ENCODE results near the gene EAF1.

The EAF1 gene

GRCh38 chr3:15451216-15452113 lies 24.1 kb downstream of the EAF1 start:
- no peak overlapping the region for H2AFZ ChIP-seq (ENCODE audit: low read length)
- no peaks in the 10 kb centered on the region for H3K27me3 ChIP-seq (ENCODE audit: insufficient read depth, low read length)
- H4K20me1 ChIP-seq (ENCODE audit: insufficient read depth, low read length): no peaks in the 10 kb centered on the region

GRCh38 chr3:15452156-15452555 lies 24.8 kb downstream of the EAF1 start:
- H3K36me3 ChIP-seq (ENCODE audit: insufficient read depth, low read length): no peaks in the 10 kb centered on the region
- no peaks in the 10 kb centered on the region for H3K4me1 ChIP-seq (ENCODE audit: insufficient read depth, low read length, severe bottlenecking)
- H3F3A ChIP-seq (ENCODE audit: insufficient read depth, low read length): no peaks in the 10 kb centered on the region
- H3K79me2 ChIP-seq (ENCODE audit: insufficient read depth, low read length): no peaks in the 10 kb centered on the region
- H3K9me2 ChIP-seq (ENCODE audit: low read depth, low read length): no peaks in the 10 kb centered on the region
- no peaks in the 10 kb centered on the region for H3K9me3 ChIP-seq (ENCODE audit: low read length)
- no peaks in the 10 kb centered on the region for H3K27me3 ChIP-seq (ENCODE audit: insufficient read depth, low read length)
- H3K4me2 ChIP-seq (ENCODE audit: low read length): no peak overlapping the region
- no peak for TF ChIP-seq EZH2 (IDR thresholded peaks at IDR 0.05; ENCODE audit: borderline replicate concordance, low read length)
- TF ChIP-seq CTCF (IDR thresholded peaks at IDR 0.05; ENCODE audit: low read length): no peak
- no peak overlapping the region for H3K9ac ChIP-seq (ENCODE audit: low read length)
- H3K27ac ChIP-seq (ENCODE audit: low read depth, low read length, poor library complexity, severe bottlenecking): no peak overlapping the region
- H4K20me1 ChIP-seq (ENCODE audit: insufficient read depth, low read length): no peaks in the 10 kb centered on the region
- H2AFZ ChIP-seq (ENCODE audit: low read length): no peak overlapping the region
- no peak overlapping the region for H3K4me3 ChIP-seq (ENCODE audit: low read depth, low read length, poor library complexity, severe bottlenecking)

More at GRCh38 chr3:15451216-15452113, 24.1 kb downstream of the EAF1 start:
- no peaks in the 10 kb centered on the region for H3K36me3 ChIP-seq (ENCODE audit: insufficient read depth, low read length)
- no peaks in the 10 kb centered on the region for H3K9me3 ChIP-seq (ENCODE audit: low read length)
- H3K9me2 ChIP-seq (ENCODE audit: low read depth, low read length): no peaks in the 10 kb centered on the region
- TF ChIP-seq CTCF (IDR thresholded peaks at IDR 0.05; ENCODE audit: low read length) (no peak), EZH2 (IDR thresholded peaks at IDR 0.05; ENCODE audit: borderline replicate concordance, low read length) (no peak)
- H3K4me1 ChIP-seq (ENCODE audit: insufficient read depth, low read length, severe bottlenecking): no peaks in the 10 kb centered on the region
- H3K4me2 ChIP-seq (ENCODE audit: low read length): no peak overlapping the region
- no peaks in the 10 kb centered on the region for H3K79me2 ChIP-seq (ENCODE audit: insufficient read depth, low read length)
- H3K9ac ChIP-seq (ENCODE audit: low read length): no peak overlapping the region
- H3K4me3 ChIP-seq (ENCODE audit: low read depth, low read length, poor library complexity, severe bottlenecking): no peak overlapping the region
- H3K27ac ChIP-seq (ENCODE audit: low read depth, low read length, poor library complexity, severe bottlenecking): no peak overlapping the region
- H3F3A ChIP-seq (ENCODE audit: insufficient read depth, low read length): no peaks in the 10 kb centered on the region

- no peaks in the 10 kb centered on the region for H3K9me3 ChIP-seq (ENCODE audit: low read length)
- no peak overlapping the region for H3K9ac ChIP-seq (ENCODE audit: low read length)
- H2AFZ ChIP-seq (ENCODE audit: low read length): no peak overlapping the region
- no peak overlapping the region for H3K4me3 ChIP-seq (ENCODE audit: low read depth, low read length, poor library complexity, severe bottlenecking)
- H4K20me1 ChIP-seq (ENCODE audit: insufficient read depth, low read length): no peaks in the 10 kb centered on the region
- no peaks in the 10 kb centered on the region for H3K79me2 ChIP-seq (ENCODE audit: insufficient read depth, low read length)
- no peaks in the 10 kb centered on the region for H3F3A ChIP-seq (ENCODE audit: insufficient read depth, low read length)
- no peak overlapping the region for H3K27ac ChIP-seq (ENCODE audit: low read depth, low read length, poor library complexity, severe bottlenecking)
- H3K4me2 ChIP-seq (ENCODE audit: low read length): no peak overlapping the region
- H3K9me2 ChIP-seq (ENCODE audit: low read depth, low read length): no peaks in the 10 kb centered on the region
- TF ChIP-seq EZH2 (IDR thresholded peaks at IDR 0.05; ENCODE audit: borderline replicate concordance, low read length) (no peak), CTCF (IDR thresholded peaks at IDR 0.05; ENCODE audit: low read length) (no peak)
- no peaks in the 10 kb centered on the region for H3K4me1 ChIP-seq (ENCODE audit: insufficient read depth, low read length, severe bottlenecking)
- no peaks in the 10 kb centered on the region for H3K36me3 ChIP-seq (ENCODE audit: insufficient read depth, low read length)
- no peaks in the 10 kb centered on the region; the same call in 1 of the 2 replicates for H3K27me3 ChIP-seq (ENCODE audit: insufficient read depth, low read length)
These were observed 25.6 kb downstream of the EAF1 start for GRCh38 chr3:15452961-15453360.

Data from OCI-LY1 (cell line).